ENCODE data around the gene DUSP5. TPM values are rescaled to one million over a fixed set of nuclear protein-coding genes. Genes with fewer than 3 reads are reported as not detected.
A peak's percentile ranks its signal among the peaks of the same experiment; 100 is the strongest.
"Not testable (repeated sequence)": the region's sequence is repeated elsewhere in the genome, so short reads cannot be mapped to it uniquely, and the experiment has no call there.

Gene DUSP5
- total RNA-seq, 5 donors from 2014 or later (not counting 1 experiment from before 2014, with no cell fraction given), result 6.6 to 69.5 (median 9.6) TPM

GRCh38 chr10:110532628-110533027 is 34.9 kb downstream of the DUSP5 start:
- ChIA-PET CTCF (interaction anchor here in 1 of 2 donors (1.5 kb wide), 1 partner anchor 29 kb away, joined by 9 read pairs; no protein-coding TSS in a partner anchor), POLR2A (interaction anchor here in 1 of 2 donors (0.7 kb wide), 1 partner anchor 176 kb away, joined by 3 read pairs; no protein-coding TSS in a partner anchor)
- not testable (repeated sequence) for H3K27ac ChIP-seq (ENCODE audit: low read length); H3K36me3 ChIP-seq (ENCODE audit: control insufficient read depth in 2 of 2, extremely low read depth in 1 of 2, insufficient read depth in 1 of 2, low read length in 1 of 2); H3K27ac Mint-ChIP-seq; H3K27me3 Mint-ChIP-seq; DNase-seq; H3K4me3 Mint-ChIP-seq; H3K9me3 Mint-ChIP-seq; H3K9me3 ChIP-seq; H3K4me3 ChIP-seq (ENCODE audit: control insufficient read depth in 1 of 2, extremely low read depth in 1 of 2, low read length in 1 of 2); H3K36me3 Mint-ChIP-seq; H3K27me3 ChIP-seq (replicated peaks in 1 of 2; ENCODE audit: control insufficient read depth in 2 of 2, extremely low read depth in 1 of 2, insufficient read depth in 2 of 2, low read length in 1 of 2); ATAC-seq (replicated peaks in 1 of 4)
- peaks cover 41 to 58% (median 45%) of the 10 kb centered on the region in 3 donors for H3K4me1 Mint-ChIP-seq
- 100% methylated on average over 3 of the region's 4 CpGs for WGBS (ENCODE audit: insufficient coverage)
- peaks cover 4 to 38% of the 10 kb centered on the region in 2 experiments for H3K4me1 ChIP-seq (ENCODE audit: control insufficient read depth in 1 of 2, extremely low read depth in 1 of 2, insufficient read depth in 2 of 2, low read length in 2 of 2)

GRCh38 chr10:110533149-110533548 is 35.4 kb downstream of the DUSP5 start:
- ChIA-PET CTCF (no interaction called here), POLR2A (interaction anchor here (0.7 to 0.8 kb wide), 2 partner anchors 142 to 177 kb away, joined by 3 to 11 read pairs; no protein-coding TSS in a partner anchor)
- no peaks in the 10 kb centered on the region for H3K9me3 Mint-ChIP-seq
- no peak overlapping the region for H3K27ac Mint-ChIP-seq
- DNase-seq, result no peak
- H3K27me3 Mint-ChIP-seq, result peaks cover 0 to 4% of the 10 kb centered on the region in 2 donors
- no peaks in the 10 kb centered on the region for H3K36me3 Mint-ChIP-seq
- H3K4me1 ChIP-seq (ENCODE audit: control insufficient read depth in 1 of 2, extremely low read depth in 1 of 2, insufficient read depth in 2 of 2, low read length in 2 of 2), result peaks cover 4 to 37% of the 10 kb centered on the region in 2 experiments
- no peaks in the 10 kb centered on the region for H3K27me3 ChIP-seq (replicated peaks in 1 of 2; ENCODE audit: control insufficient read depth in 2 of 2, extremely low read depth in 1 of 2, insufficient read depth in 2 of 2, low read length in 1 of 2)
- peaks cover 39 to 55% (median 40%) of the 10 kb centered on the region in 3 donors for H3K4me1 Mint-ChIP-seq
- H3K4me3 ChIP-seq (ENCODE audit: control insufficient read depth in 1 of 2, extremely low read depth in 1 of 2, low read length in 1 of 2), result no peak overlapping the region
- H3K27ac ChIP-seq (ENCODE audit: low read length), result no peak overlapping the region
- no peak overlapping the region for H3K4me3 Mint-ChIP-seq
- H3K36me3 ChIP-seq (ENCODE audit: control insufficient read depth in 2 of 2, extremely low read depth in 1 of 2, insufficient read depth in 1 of 2, low read length in 1 of 2), result no peaks in the 10 kb centered on the region
- ATAC-seq (replicated peaks in 1 of 4), result no peak
- H3K9me3 ChIP-seq, result no peaks in the 10 kb centered on the region
- WGBS (ENCODE audit: insufficient coverage), result 33% methylated on average over 1 of the region's 3 CpGs

GRCh38 chr10:110534571-110534970 is 36.9 kb downstream of the DUSP5 start:
- H3K27me3 Mint-ChIP-seq, result peaks cover 0 to 4% of the 10 kb centered on the region in 2 donors
- DNase-seq (no peak), ATAC-seq (replicated peaks in 1 of 4) (no peak)
- peaks cover 25 to 40% (median 27%) of the 10 kb centered on the region in 3 donors for H3K4me1 Mint-ChIP-seq
- Histone ChIP-seq H3K27ac (ENCODE audit: low read length) (no peak overlapping the region), H3K4me1 (ENCODE audit: control insufficient read depth in 1 of 2, extremely low read depth in 1 of 2, insufficient read depth in 2 of 2, low read length in 2 of 2) (peaks cover 2 to 26% of the 10 kb centered on the region in 2 experiments), H3K9me3 (no peaks in the 10 kb centered on the region), H3K4me3 (ENCODE audit: control insufficient read depth in 1 of 2, extremely low read depth in 1 of 2, low read length in 1 of 2) (no peak overlapping the region), H3K36me3 (ENCODE audit: control insufficient read depth in 2 of 2, extremely low read depth in 1 of 2, insufficient read depth in 1 of 2, low read length in 1 of 2) (no peaks in the 10 kb centered on the region), H3K27me3 (replicated peaks in 1 of 2; ENCODE audit: control insufficient read depth in 2 of 2, extremely low read depth in 1 of 2, insufficient read depth in 2 of 2, low read length in 1 of 2) (no peaks in the 10 kb centered on the region)
- no peak overlapping the region for H3K4me3 Mint-ChIP-seq
- WGBS (ENCODE audit: insufficient coverage), result no CpG with 5 or more reads among the region's 2 CpGs
- POLR2A ChIA-PET, result no interaction called here
- H3K36me3 Mint-ChIP-seq, result no peaks in the 10 kb centered on the region
- CTCF ChIA-PET, result interaction anchor here in 1 of 2 donors (0.6 kb wide), 1 partner anchor 31 kb away, joined by 3 read pairs; no protein-coding TSS in a partner anchor
- H3K9me3 Mint-ChIP-seq, result no peaks in the 10 kb centered on the region
- H3K27ac Mint-ChIP-seq, result no peak overlapping the region

- WGBS (ENCODE audit: insufficient coverage), result 35% methylated on average over 8 of the region's 12 CpGs
- peaks cover 0 to 12% of the 10 kb centered on the region in 2 experiments for H3K4me1 ChIP-seq (ENCODE audit: control insufficient read depth in 1 of 2, extremely low read depth in 1 of 2, insufficient read depth in 2 of 2, low read length in 2 of 2)
- ATAC-seq (replicated peaks in 1 of 4) (peak; percentile 80 to 87 (median 86)), DNase-seq (peak in 31 of 35 experiments; percentile 8 to 62 (median 24))
- Mint-ChIP-seq H3K4me1 (peaks cover 16 to 28% (median 22%) of the 10 kb centered on the region in 3 donors), H3K36me3 (no peaks in the 10 kb centered on the region), H3K27ac (peak overlapping the region in 1 of 2 donors; percentile 43), H3K4me3 (no peak overlapping the region), H3K9me3 (no peaks in the 10 kb centered on the region), H3K27me3 (peaks cover 0 to 4% of the 10 kb centered on the region in 2 donors)
- H3K36me3 ChIP-seq (ENCODE audit: control insufficient read depth in 2 of 2, extremely low read depth in 1 of 2, insufficient read depth in 1 of 2, low read length in 1 of 2), result no peaks in the 10 kb centered on the region
- ChIA-PET POLR2A (no interaction called here), CTCF (no interaction called here)
- no peaks in the 10 kb centered on the region for H3K27me3 ChIP-seq (replicated peaks in 1 of 2; ENCODE audit: control insufficient read depth in 2 of 2, extremely low read depth in 1 of 2, insufficient read depth in 2 of 2, low read length in 1 of 2)
- H3K9me3 ChIP-seq, result no peaks in the 10 kb centered on the region
- H3K4me3 ChIP-seq (ENCODE audit: control insufficient read depth in 1 of 2, extremely low read depth in 1 of 2, low read length in 1 of 2), result no peak overlapping the region
- no peak overlapping the region for H3K27ac ChIP-seq (ENCODE audit: low read length)
Measured at GRCh38 chr10:110535958-110536891, 38.5 kb downstream of the DUSP5 start.

GRCh38 chr10:110539091-110539490 is 41.4 kb downstream of the DUSP5 start:
- WGBS (ENCODE audit: insufficient coverage), result 96% methylated on average over 4 of the region's 4 CpGs

GRCh38 chr10:110540031-110540430 is 42.3 kb downstream of the DUSP5 start:
- WGBS (ENCODE audit: insufficient coverage), result no CpG with 5 or more reads among the region's 1 CpG
- peaks cover 0 to 12% of the 10 kb centered on the region in 2 experiments for H3K4me1 ChIP-seq (ENCODE audit: control insufficient read depth in 1 of 2, extremely low read depth in 1 of 2, insufficient read depth in 2 of 2, low read length in 2 of 2)
- CTCF ChIA-PET, result interaction anchor here (0.5 to 1.7 kb wide), 4 partner anchors 18 to 235 kb away, joined by 4 to 7 read pairs (median 5); partner anchors contain the start of gene SMNDC1 (in 1 of the 2)

More at GRCh38 chr10:110539091-110539490, 41.4 kb downstream of the DUSP5 start:
- Histone ChIP-seq H3K36me3 (ENCODE audit: control insufficient read depth in 2 of 2, extremely low read depth in 1 of 2, insufficient read depth in 1 of 2, low read length in 1 of 2) (no peaks in the 10 kb centered on the region), H3K9me3 (no peaks in the 10 kb centered on the region), H3K4me1 (ENCODE audit: control insufficient read depth in 1 of 2, extremely low read depth in 1 of 2, insufficient read depth in 2 of 2, low read length in 2 of 2) (peaks cover 0 to 12% of the 10 kb centered on the region in 2 experiments), H3K27me3 (replicated peaks in 1 of 2; ENCODE audit: control insufficient read depth in 2 of 2, extremely low read depth in 1 of 2, insufficient read depth in 2 of 2, low read length in 1 of 2) (no peaks in the 10 kb centered on the region), H3K4me3 (ENCODE audit: control insufficient read depth in 1 of 2, extremely low read depth in 1 of 2, low read length in 1 of 2) (no peak overlapping the region), H3K27ac (ENCODE audit: low read length) (no peak overlapping the region)
- Mint-ChIP-seq H3K4me1 (peaks cover 16 to 24% (median 22%) of the 10 kb centered on the region in 3 donors), H3K27me3 (peaks cover 0 to 4% of the 10 kb centered on the region in 2 donors), H3K4me3 (no peak overlapping the region), H3K9me3 (no peaks in the 10 kb centered on the region), H3K36me3 (no peaks in the 10 kb centered on the region), H3K27ac (no peak overlapping the region)
- ATAC-seq (replicated peaks in 1 of 4), result no peak
- no peak for DNase-seq
- ChIA-PET POLR2A (no interaction called here), CTCF (interaction anchor here in 1 of 2 donors (0.6 kb wide), 1 partner anchor 232 kb away, joined by 3 read pairs; no protein-coding TSS in a partner anchor)

More at GRCh38 chr10:110540031-110540430, 42.3 kb downstream of the DUSP5 start:
- Mint-ChIP-seq H3K36me3 (no peaks in the 10 kb centered on the region), H3K27me3 (no peaks in the 10 kb centered on the region), H3K4me1 (peaks cover 14 to 18% (median 16%) of the 10 kb centered on the region in 3 donors), H3K9me3 (no peaks in the 10 kb centered on the region), H3K27ac (no peak overlapping the region), H3K4me3 (no peak overlapping the region)
- POLR2A ChIA-PET, result interaction anchor here (0.5 to 0.7 kb wide), 3 partner anchors 372 to 431 kb away, joined by 3 to 8 read pairs (median 3); no protein-coding TSS in a partner anchor
- no peak for DNase-seq
- H3K9me3 ChIP-seq, result no peaks in the 10 kb centered on the region
- H3K27ac ChIP-seq (ENCODE audit: low read length), result no peak overlapping the region
- no peaks in the 10 kb centered on the region for H3K27me3 ChIP-seq (replicated peaks in 1 of 2; ENCODE audit: control insufficient read depth in 2 of 2, extremely low read depth in 1 of 2, insufficient read depth in 2 of 2, low read length in 1 of 2)
- ATAC-seq (replicated peaks in 1 of 4), result no peak
- H3K4me3 ChIP-seq (ENCODE audit: control insufficient read depth in 1 of 2, extremely low read depth in 1 of 2, low read length in 1 of 2), result no peak overlapping the region
- H3K36me3 ChIP-seq (ENCODE audit: control insufficient read depth in 2 of 2, extremely low read depth in 1 of 2, insufficient read depth in 1 of 2, low read length in 1 of 2), result no peaks in the 10 kb centered on the region
